GM21423 (cell line): ENCODE measurements around the gene APMAP.

Experiments
- ATAC-seq: cut with Tn5 transposase; IDR thresholded peaks from one replicate; pipeline ENCODE4 v1.9.1; 2021; ENCODE audit warnings: mild to moderate bottlenecking, moderate library complexity; ENCODE audit not compliant: unreplicated experiment

Gene APMAP

DNA sequence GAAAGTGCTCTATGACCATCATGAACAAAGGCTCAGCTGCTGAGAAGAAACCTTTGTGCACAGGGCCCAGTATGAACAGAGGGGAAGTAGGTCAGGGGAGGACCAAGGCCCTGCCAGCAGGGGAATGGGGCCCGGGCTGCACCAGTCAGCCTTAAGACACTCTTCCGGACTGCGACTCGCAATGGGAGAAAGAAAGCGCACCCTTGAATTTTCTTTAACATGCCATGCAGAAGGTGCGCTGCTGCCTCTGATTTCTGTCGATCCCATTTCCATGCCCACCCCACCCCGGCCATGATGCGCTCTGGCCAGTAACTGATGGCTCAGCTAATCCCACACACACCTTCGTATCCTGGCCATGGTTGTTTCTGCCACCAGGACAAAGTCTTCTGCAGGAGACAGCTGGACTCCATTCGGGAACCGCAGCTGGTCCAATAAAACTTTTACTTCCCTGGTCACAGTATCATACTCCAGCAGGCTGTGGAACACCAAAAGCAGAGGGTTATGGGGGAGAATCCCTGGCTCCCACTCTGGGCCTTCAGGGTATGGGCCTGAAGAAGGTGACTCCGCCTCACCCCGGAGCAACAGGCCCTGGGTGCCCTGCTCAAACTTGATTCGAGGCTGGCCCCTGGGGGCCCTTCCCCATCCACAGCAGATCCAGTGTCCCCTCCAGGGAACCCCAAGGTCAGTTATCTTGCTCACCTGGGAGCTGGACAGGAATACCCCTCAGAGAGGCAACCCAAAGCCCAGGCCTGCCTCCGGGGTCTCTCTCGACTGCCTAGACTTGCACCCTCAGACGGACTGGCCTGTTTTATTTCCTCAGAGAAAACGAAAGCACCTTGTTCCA lies 23.1 kb downstream of the APMAP start:
- ATAC-seq = no peak

DNA sequence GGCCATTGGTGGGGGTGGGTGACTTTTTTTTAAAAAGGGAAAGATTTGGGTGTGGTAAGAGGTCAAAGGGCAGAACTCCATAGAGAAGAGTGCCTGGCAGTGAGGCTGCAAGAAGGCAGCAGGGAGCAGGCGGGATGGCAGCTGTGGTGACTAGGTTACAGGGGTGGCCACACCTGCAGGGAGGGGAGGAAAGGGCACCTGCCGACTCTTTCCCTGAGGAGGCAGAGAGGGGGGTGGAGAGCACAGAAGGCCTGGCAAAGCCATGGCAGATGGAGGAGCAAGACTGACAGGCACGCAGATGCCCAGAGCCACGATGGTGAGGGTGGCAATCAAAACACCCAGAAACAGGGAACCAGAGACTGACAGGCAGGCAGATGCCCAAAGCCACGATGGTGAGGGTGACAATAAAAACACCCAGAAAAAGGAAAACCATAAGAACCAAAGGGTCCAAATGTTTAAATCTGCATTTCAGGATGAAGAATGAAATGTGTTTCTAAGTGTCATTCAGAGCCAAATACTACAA lies 24.2 kb downstream of the APMAP start:
- ATAC-seq = no peak

DNA sequence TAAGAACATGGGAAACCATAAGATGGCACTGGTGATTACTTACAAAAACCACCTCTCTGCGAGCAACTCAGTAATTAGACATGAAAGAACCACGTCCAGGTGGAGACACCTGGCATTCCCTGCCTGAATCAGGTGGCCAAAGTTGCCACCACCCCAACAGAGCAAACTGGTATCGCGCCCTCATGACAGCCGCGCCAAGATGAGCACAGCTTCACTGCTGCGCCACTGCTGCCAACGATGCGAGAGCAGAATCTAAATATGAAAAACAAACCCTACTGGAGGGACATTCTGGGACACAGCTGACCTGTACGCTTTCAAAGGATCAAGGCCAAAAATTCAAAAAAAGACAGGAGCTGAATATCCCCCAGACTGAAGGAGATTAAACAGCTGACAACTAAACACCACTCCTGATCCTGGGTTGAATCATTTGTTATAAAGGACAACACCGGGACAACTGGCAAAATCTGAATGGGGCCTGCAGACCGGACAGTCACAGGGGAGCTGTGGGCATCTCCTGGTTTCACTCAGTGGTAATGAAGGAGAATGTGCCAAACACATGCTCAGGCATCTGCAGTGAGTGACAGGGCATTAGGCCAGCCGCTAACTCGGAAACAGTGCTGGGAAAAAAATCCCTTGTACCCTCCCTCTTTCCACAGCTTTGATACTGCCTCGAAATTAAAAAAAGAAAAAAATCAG lies 26.1 kb downstream of the APMAP start:
- ATAC-seq = no peak

DNA sequence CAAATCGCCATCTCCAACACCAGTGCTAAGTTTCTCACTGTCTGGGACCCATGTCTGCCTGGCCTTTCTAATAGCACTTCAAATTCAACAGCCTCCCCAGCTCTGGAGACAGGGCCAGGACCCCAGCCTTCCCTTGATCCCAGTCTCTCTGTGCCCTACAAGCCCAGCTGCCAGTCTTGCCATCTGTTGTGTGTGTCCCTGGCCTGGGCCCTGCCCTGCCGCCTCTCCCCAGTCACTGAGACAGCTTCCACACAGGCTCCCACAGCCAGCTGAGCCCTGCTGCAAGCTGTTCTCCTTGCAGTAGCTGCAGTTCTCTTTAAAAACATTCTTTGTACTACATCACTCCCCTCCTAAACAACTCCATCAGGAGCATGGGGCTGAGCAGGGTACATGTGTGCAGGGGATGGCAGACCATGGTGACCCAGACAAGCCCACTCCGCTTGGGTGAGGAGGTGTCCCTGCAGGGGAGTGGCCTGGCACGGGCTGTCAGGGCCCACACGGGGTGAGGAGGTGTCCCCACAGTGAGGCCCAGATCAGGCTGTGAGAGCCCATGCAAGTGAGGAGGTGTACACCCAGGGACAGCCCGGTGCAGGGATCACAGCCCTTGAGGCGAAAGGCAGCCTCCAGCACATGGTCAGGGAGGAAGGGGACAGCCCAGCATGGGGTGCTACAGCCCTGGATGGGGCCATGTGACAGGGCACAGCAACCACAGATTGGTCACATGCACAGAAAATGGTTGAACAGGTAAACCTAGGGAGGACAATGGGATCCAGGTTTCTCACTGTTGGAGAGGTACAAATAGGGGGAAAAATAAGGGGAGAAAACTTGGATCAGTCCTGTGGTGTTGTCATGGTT lies 27.3 kb downstream of the APMAP start:
- ATAC-seq = no peak

DNA sequence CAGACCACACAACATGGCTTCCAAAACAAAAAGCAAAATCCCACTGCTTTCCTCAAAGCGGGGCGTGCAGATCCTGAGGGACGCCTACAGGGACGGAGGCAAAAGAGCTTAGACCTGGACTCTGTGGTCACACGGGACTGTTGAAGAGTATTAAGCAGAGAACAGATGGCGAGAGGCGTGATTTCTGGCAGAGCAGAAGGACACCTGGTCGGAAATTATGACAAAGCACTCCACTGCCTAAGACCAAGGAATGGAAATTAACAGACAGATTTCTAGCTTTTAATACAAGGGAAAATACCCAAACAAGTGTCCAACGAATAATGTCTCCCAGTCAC lies 28.1 kb downstream of the APMAP start:
- ATAC-seq = no peak

DNA sequence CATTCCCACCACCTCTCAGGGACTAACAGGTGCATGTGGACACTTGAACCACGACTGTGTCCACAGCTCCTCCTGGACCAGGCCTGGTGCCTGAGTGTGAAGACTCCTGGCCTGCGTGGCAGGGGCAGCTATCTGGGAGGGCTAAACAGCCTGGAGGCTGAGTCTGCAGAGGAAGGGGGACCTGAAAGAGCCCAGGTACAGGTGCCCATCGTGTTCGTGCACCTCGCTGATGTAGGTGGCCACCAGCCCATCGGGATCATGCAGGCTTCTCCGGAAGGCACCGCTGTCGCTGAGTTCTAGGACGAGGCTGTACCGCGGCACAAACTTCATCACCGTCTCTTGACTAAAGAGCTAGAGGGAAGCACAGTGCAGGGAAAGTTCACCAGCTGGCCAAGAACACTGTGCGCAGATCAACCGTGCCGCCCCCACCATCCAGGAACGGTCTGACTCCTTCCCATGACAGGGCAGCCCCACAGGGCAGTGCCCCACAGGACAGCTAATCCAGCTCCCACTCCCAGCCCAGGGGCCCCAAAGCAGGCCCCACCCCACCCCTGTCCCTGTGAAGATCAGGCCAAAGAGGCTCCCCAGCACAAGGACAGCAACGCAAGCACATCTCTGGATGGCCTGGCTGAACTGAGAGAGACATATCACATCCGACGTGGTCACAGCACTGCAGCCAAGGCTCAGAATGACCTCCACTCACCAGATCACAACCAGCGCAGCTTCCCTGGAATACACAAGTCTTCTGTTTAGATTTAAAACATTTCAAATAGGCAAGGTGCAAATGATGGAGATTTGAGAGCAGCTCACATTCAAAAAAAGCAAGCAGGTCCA lies 28.7 kb downstream of the APMAP start:
- ATAC-seq = no peak

DNA sequence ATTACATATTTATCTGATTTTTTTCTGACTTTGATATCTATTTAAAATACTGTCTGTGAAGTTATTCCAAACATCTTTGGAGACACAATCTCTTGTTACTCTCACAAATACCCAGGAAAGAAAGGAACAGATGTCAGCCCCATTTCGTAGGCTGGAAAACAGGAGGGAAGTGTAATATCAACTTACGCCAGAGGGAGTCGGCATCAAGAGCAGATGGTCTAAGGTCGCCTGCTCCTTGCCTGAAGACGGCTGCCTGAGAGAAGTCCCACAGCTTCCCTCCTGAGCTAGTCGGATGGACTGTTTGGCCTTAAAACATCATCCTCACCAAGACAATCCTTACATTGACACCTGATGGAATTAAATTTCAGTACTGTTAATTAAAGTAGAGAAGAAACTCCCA lies 30.0 kb downstream of the APMAP start:
- no peak for ATAC-seq

DNA sequence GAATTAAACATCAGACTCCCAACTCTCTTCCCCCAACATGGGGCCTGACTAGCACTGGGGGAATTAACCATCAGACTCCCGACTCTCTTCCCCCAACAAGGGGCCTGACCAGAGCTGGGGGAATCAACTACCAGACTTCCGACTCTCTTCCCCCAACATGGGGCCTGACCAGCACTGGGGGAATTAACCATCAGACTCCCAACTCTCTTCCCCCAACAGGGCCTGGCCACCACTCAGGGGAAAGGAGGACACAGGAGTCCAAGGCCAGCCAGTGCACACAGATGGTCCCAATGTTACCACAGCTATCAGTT lies 30.4 kb downstream of the APMAP start:
- ATAC-seq = no peak

DNA sequence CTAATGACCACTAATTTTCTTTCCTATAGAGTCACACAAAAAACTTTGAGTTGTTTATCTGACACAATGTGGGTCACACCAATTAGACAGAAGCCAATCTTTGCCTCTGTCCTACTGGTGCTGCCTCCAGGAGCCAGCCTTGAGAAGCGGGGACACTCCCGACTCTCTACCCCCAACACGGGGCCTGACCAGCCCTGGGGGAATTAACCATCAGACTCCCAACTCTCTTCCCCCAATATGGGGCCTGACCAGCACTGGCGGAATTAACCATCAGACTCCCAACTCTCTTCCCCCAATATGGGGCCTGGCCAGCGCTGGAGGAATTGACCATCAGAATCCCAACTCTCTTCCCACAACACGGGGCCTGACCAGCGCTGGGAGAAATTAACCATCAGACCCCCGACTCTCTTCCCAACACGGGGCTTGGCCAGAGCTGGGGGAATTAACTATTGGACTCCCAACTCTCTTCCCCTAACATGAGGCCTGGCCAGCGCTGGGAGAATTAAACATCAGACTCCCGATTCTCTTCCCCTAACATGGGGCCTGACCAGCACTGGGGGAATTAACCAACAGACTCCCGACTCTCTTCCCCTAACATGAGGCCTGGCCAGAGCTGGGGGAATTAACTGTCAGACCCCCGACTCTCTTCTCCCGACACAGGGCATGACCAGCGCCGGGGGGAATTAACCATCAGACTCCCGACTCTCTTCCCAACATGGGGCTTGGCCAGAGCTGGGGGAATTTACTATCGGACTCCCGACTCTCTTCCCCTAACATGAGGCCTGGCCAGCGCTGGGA lies 31.0 kb downstream of the APMAP start:
- no peak for ATAC-seq

DNA sequence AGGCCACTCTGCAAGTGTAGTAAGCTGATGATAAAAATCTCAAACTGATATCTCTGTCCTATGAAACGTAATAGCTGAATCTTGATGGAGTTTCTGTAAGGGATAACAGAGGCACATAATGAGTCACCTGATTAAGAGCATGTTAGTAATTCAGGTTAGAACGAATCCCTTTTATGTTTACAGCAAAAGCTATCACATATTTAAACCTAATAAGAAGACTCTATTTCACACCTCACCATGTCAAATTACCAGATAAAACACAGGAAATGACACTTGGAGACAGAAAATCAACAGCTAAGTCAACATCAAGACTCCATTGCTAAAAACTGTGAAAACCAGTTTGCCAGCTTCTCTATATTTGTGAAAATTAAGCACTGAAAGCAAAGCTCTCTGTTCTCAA lies 31.7 kb downstream of the APMAP start:
- ATAC-seq = no peak

DNA sequence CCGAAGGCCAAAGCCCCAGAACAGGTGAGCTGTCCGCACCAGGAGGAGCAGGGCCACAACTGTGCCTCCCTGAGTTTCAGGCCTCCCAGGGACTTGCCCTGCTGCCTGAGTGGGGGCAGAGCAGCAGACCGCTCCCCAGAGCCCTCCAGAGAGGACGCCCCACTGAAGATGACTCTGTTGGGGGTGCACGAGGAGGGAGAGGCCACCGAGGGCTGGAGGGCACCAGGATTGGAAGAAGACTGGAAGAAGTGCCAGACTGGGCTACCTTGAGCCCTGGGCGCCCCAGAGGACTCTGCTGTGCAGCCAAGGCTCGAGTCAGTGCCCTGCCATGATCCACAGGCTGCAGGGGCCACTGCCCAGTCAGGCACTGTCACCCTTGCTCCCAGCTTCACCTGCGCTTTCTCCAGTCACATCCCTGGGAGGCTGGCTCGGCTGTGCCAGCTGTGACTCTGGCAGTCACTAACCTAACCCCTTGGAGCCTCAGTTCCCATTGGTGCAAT lies 32.2 kb downstream of the APMAP start:
- ATAC-seq = no peak

DNA sequence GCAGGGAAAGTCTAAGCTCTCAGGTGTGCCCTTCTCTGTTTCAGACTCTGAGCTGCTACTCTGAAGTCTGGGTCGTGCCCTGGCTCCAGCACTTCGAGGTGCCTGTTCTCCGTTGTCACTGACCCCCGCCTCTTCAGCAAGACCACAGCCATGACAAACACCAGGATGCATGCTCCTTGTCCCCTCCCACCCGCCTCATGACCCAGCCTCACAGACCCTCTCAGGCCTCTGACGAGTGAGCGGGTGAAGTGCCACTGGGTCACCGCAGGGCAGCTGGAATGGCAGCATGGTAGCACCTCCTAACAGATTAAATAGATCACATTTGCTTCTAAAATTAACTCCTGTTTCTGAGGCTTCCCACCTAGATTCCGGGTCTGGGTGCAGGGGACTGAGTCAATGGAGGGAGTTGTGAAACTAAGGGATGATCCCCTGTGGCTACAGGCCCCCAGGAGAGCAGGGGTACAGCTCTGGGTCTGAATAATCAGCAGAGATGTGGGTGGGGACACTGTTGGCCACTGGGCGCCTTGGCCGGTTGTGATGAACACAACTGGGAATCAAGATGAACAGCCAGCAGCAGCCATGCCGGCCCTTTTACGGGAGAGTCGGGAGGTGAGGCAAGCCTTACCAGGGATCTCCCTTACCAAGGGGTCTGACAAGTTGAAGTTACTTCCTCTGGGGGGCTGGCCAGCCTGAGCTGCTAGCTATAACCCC lies 32.8 kb downstream of the APMAP start:
- ATAC-seq = no peak

DNA sequence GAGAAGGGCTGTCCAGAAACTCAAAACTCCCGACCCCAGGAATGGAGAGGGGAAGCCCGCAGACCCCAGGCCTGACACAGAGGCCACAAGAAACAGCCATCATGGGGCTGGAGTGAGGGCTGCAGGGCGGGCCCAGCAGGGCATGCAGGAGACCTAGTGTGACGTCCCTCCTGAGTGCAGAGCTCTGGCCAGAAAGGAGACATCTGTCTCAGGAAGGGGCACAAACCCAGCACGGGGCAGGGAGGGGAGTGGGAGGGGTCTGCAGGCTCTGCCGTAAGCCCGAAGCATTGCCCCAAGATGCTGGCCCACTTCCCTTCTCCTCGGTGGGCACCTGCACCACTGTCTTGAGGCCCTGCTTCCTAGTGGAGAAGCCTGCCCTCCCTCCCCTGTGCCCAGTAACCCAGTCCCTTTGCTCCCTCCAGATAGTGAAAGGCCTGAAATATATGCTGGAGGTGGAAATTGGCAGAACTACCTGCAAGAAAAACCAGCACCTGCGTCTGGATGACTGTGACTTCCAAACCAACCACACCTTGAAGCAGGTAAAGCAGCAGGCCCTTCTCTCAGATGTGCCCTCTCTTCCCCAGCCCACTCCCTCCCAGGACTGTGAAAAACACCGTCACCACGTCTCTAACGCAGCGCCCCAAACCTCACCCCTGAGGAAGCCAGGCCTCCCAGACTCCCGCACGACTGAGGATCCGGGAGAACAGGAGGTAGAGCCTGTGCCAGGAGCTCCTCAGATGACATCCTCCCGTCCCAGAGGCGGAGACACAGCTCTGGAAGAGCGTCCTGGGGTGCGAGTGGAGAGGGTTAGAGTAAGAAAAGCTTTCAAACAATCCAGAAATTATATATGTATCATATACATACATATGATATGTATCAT lies 33.8 kb downstream of the APMAP start:
- ATAC-seq = no peak

DNA sequence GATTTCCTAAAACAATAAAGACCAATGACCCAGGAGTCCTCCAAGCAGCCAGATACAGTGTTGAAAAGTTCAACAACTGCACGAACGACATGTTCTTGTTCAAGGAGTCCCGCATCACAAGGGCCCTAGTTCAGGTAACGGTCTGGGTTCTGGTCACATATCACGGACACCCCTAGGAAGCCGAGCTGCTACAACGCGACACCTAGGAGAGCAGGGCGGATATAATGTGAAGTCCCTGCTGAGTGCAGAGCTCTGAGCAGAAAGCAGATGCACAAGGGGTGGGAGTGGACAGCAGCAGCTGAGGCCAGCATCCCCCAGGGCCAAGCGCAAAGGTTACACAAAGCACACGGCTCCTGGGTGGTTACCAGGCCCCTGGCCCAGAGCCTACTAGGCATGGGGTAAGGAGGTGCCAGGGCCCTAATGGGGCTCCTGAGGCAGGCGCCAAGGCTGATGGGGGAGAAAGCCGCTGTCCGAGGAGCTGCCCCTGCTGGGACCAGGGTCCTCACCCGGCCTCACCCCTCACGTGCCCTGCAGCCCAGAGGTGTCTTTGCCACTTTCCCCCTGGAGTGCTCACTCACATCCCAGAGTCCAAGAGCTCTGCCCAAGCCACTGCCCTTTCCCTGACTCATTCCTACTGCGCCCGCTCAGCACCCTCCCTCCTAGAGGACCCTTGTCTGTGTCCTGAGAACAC lies 35.1 kb downstream of the APMAP start:
- no peak for ATAC-seq

DNA sequence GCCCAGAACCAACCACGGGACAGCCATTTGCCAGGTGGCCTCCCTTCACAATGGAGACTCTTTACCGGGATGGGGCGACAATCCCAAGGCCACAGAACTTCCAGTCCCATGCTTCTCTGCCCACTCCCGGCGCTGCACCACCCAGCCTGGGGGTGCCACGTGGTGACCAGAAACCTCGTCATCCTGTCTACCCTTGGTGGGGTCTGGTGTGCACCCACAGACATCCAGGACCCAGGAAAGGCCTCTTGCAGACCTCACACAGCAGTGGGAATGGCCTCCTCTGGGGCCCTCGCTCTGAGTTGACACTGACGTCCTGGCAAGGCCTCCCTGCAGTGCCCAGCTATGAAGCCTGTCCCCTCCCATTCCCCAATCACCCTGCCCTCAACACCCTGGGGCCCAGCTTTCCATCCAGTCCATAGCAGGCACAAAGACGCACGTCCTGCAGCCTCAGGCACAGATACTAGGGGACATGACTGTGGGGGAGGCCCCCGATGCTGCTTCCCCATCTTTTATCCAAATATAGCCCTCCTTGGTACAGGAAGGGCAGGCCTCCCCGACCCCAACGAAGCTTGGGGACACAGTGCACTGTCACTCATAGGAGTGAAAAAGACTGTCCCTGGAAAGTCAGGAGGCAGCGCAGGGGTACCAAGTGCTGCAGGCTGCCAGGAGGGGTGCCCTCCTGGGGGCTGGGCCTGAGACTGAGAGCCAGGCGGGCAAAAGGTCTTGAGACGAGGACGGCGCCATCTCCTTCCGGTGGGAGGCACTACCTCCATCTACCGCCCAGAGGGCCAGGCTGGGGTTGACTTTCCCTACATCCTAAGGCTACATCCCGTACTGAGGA lies 36.3 kb downstream of the APMAP start:
- no peak for ATAC-seq

DNA sequence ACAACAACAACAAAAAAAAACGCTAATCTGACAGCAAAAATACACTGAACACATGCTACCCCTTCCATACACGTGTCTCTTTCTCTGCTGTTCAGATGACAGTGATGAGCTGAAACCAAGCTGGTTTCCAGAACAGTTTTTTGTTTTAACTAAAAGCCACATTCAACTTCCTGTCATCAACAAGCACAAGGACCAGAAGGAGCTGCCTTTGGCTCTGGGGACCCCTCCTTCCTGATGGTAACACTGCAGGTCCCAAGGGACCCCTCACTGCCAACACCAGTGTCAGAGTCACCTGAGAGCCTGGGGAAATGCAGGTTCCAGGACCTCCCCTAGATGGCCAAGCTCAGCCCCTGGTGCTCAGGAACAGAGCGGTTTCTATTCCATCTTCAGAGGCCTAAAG lies 37.5 kb downstream of the APMAP start:
- ATAC-seq = peak; percentile 82

DNA sequence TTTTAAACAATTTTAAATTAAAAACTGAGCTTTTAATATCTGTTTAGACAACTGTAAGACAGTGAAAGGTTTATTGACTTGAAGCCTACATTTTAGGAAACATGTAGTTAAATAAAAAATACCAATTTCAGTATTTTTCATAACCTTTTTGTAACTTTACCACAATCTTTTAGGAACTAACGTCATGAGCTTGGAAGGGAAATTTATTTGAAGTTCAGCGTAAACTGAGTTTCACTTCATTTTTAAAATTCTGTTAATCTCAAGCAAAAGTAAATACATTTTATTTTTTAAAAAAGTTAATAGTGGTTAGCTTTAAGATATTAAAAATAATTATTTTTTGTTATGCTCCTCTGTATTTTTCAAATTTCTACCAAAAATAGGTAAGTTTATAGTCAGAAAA lies 38.0 kb downstream of the APMAP start:
- ATAC-seq = no peak
